Activated CD4-positive, alpha-beta T cell treated with anti-CD3 and anti-CD28 coated beads for 4 hours (primary cell): ENCODE results near the gene TRIM22.
"Not testable (repeated sequence)": the region's sequence is repeated elsewhere in the genome, so short reads cannot be mapped to it uniquely, and the experiment has no call there.

Experiments used
- DNase-seq, 2 donors: peaks; one replicate each; pipeline ENCODE4 v3.0.0-alpha.2; 2020

The TRIM22 gene

GRCh38 chr11:5689551-5689983 is at the start of gene TRIM22:
TSS of gene TRIM22 (plus strand) at chr11:5689790. CDS start at chr11:5696233, 6,443 bp downstream.
- DNase-seq = peak; percentile 49 to 56

GRCh38 chr11:5639953-5640352 is 49.6 kb upstream of the TRIM22 start:
- DNase-seq = no peak

- DNase-seq = no peak
Measured at GRCh38 chr11:5643585-5643984, 46.0 kb upstream of the TRIM22 start.

- DNase-seq = no peak
Measured at GRCh38 chr11:5646139-5646538, 43.5 kb upstream of the TRIM22 start.

- no peak for DNase-seq
Measured at GRCh38 chr11:5655474-5655873, 34.1 kb upstream of the TRIM22 start.

- not testable (repeated sequence) for DNase-seq
Measured at GRCh38 chr11:5656956-5657355, 32.6 kb upstream of the TRIM22 start.

GRCh38 chr11:5658318-5658717 is 31.3 kb upstream of the TRIM22 start:
- no peak for DNase-seq

- DNase-seq = no peak
Measured at GRCh38 chr11:5663511-5663910, 26.1 kb upstream of the TRIM22 start.

- no peak for DNase-seq
Measured at GRCh38 chr11:5665051-5665570, 24.5 kb upstream of the TRIM22 start.

GRCh38 chr11:5665746-5666401 is 23.7 kb upstream of the TRIM22 start:
- DNase-seq = no peak

- DNase-seq = no peak
Measured at GRCh38 chr11:5666402-5666793, 23.2 kb upstream of the TRIM22 start.

GRCh38 chr11:5671831-5672230 is 17.8 kb upstream of the TRIM22 start:
- no peak for DNase-seq

GRCh38 chr11:5674391-5674790 is 15.2 kb upstream of the TRIM22 start:
- no peak for DNase-seq

- no peak for DNase-seq
Measured at GRCh38 chr11:5679811-5680210, 9.8 kb upstream of the TRIM22 start.

GRCh38 chr11:5682890-5683441 is 6.6 kb upstream of the TRIM22 start:
- not testable (repeated sequence) for DNase-seq

GRCh38 chr11:5683620-5684019 is 6.0 kb upstream of the TRIM22 start:
- DNase-seq = peak in 1 of 2 donors; percentile 33

- no peak for DNase-seq
Measured at GRCh38 chr11:5684036-5684645, 5.4 kb upstream of the TRIM22 start.

- DNase-seq = peak; percentile 82
Measured at GRCh38 chr11:5684646-5685362, 4.8 kb upstream of the TRIM22 start, which contains the start of gene TRIM5. TSS of gene TRIM5 (minus strand) at chr11:5685074. CDS start at chr11:5680177, 4,897 bp downstream.

- no peak for DNase-seq
Measured at GRCh38 chr11:5686426-5686825, 3.2 kb upstream of the TRIM22 start.

- no peak for DNase-seq
Measured at GRCh38 chr11:5688482-5688881, 1.1 kb upstream of the TRIM22 start.

GRCh38 chr11:5690216-5690615 is 626 bp downstream of the TRIM22 start:
- DNase-seq = no peak

GRCh38 chr11:5690736-5691135 is 1.1 kb downstream of the TRIM22 start:
- DNase-seq = no peak

- DNase-seq = not testable (repeated sequence)
Measured at GRCh38 chr11:5691238-5691963, 1.8 kb downstream of the TRIM22 start.
